GM12875 (cell line): ENCODE results near the gene GBP7.
"Not testable (repeated sequence)": the region's sequence is repeated elsewhere in the genome, so short reads cannot be mapped to it uniquely, and the experiment has no call there.

Source experiments
- H3K4me3 ChIP-seq: one replicate; pipeline ENCODE4 v1.5.1; 2011; ENCODE audit warnings: low read depth, low read length, control low read depth
- CTCF ChIP-seq: IDR thresholded peaks from 2 replicates; pipeline ENCODE4 v1.5.1; 2011; ENCODE audit warnings: low read depth, mild to moderate bottlenecking, control low read depth, inconsistent platforms, low read length, moderate library complexity, borderline replicate concordance; ENCODE audit not compliant: insufficient read depth

GBP7 gene, protein sequence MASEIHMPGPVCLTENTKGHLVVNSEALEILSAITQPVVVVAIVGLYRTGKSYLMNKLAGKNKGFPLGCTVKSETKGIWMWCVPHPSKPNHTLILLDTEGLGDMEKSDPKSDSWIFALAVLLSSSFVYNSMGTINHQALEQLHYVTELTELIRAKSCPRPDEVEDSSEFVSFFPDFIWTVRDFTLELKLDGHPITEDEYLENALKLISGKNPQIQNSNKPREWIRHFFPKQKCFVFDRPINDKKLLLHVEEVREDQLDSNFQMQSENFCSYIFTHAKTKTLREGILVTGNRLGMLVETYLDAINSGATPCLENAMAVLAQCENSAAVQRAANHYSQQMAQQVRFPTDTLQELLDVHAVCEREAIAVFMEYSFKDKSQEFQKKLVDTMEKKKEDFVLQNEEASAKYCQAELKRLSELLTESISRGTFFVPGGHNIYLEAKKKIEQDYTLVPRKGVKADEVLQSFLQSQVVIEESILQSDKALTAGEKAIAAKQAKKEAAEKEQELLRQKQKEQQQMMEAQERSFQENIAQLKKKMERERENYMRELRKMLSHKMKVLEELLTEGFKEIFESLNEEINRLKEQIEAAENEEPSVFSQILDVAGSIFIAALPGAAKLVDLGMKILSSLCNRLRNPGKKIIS

DNA sequence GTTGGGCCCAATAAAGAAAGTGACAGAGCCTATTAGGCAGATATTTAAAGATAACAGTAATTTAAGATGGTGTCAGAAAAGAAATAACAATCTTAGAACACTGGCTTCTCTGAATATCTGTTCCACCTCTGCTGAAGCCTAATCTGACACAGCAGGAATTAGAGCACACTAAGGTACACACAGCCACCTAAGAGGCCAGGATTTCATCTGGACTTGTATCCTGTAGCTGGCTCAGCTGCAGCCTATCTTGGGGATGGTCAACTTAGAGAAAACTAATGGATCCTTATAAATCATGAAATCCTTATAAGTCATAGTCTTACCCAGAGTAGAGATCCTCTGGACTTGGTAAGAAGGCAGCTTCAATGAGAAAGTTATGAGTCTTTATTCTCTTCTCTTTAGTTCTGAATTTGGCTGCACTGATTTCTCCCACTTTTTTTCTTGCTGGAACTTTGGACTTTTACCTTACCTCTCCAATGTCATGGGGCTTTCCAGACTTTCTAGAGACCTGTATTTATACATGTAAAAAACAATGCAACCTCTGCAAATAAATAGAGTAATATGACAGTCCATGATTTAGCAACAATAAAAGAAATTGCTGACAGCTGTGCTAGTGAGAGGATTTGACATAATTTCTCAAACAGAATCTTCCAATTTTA lies at the start of gene GBP7:
TSS of gene GBP7 (minus strand) at position 403 of the 656 bp plus-strand sequence. CDS start 4,068 bp downstream, outside the sequence.
- TF ChIP-seq CTCF, result no peak
- no peak within 1 kb of the TSS for H3K4me3 ChIP-seq

DNA sequence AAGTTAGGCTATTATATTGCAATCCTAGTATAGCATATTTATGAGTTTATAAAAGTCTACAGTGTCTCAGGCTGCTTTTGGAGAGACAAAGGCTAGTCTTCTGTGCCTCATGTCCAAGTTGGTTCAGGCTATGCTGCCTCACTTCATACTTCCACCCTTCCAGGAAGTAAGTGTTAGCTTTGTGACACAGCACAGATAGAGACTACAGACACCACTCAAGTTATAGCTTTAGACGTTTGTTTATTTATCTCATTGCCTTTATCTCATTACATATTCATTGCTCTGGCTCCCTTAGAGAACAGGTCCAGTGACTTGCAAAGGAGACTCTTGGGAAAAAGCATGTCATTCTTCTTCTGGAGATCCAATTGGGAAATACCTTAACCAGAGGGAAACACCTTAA lies 45.5 kb upstream of the GBP7 start:
- TF ChIP-seq CTCF, result no peak
- no peak overlapping the region for H3K4me3 ChIP-seq

DNA sequence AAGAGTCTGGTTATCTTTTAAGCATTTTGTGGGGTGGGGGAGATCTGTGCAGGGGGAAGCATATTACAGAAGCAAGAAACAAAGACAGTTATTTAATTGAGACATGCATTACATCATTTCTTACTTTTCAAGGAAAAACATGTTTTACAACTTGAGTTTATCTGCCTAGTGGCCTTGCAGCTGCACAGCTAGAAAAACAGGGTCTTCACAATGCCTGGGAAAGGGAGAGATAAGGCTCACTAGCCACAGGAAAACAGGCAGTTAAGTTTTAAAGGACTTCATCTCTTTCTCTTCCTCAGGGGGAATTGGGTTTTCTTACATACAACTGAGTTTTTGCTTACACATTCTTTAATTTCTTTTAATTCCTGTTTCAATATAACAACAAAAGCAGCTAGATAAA lies 44.0 kb upstream of the GBP7 start:
- H3K4me3 ChIP-seq, result not testable (repeated sequence)

- H3K4me3 ChIP-seq, result not testable (repeated sequence)
Observed at GRCh38 chr1:89218941-89219340, 43.1 kb upstream of the GBP7 start.

DNA sequence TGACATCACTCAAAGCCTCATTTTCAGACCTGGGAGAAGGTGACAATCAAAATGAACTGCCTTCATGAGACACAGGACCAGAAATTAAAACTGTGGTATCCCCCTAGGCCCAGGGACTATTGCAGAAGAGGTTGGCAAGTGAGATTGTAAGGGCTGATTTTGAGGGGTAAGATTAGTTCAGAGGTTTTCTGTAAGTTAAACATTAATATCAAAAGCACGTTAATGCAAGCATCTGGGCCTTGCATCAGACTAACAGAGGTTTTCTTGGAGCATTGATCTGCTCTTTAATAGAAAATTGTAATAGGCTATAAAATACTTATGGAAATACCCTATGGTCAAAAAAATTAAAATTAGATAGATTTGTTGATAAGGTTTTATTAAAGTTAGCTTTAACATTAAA lies 37.5 kb upstream of the GBP7 start:
- H3K4me3 ChIP-seq, result no peak overlapping the region
- TF ChIP-seq CTCF, result no peak

- TF ChIP-seq CTCF, result no peak
- H3K4me3 ChIP-seq, result no peak overlapping the region
Observed at GRCh38 chr1:89211035-89211634, 35.3 kb upstream of the GBP7 start.

- no peak for TF ChIP-seq CTCF
- H3K4me3 ChIP-seq, result no peak overlapping the region
Observed at GRCh38 chr1:89206373-89206772, 30.6 kb upstream of the GBP7 start.

- no peak overlapping the region for H3K4me3 ChIP-seq
- no peak for TF ChIP-seq CTCF
Observed at GRCh38 chr1:89203166-89203565, 27.4 kb upstream of the GBP7 start.
